NCI-H1417 treated with DMSO at 0.1 percent for 48 hours (cell line): ENCODE measurements around the gene B4GALT2.

Source experiments
- DNase-seq: peaks from one replicate; lab custom pipeline; 2025; lab: John Stamatoyannopoulos, UW

The B4GALT2 gene

GRCh38 chr1:43984855-43985254 is 5.8 kb downstream of the B4GALT2 start:
- DNase-seq, result no peak

GRCh38 chr1:43985984-43986595 is 7.1 kb downstream of the B4GALT2 start:
- no peak for DNase-seq

- no peak for DNase-seq
Measured at GRCh38 chr1:43986712-43987111, 7.7 kb downstream of the B4GALT2 start.

- no peak for DNase-seq
Measured at GRCh38 chr1:43987159-43987902, 8.3 kb downstream of the B4GALT2 start.

GRCh38 chr1:43990271-43991199 is 11.5 kb downstream of the B4GALT2 start:
- DNase-seq, result no peak

GRCh38 chr1:43991200-43991475 is 12.1 kb downstream of the B4GALT2 start:
- no peak for DNase-seq

- no peak for DNase-seq
Measured at GRCh38 chr1:43991476-43992231, 12.6 kb downstream of the B4GALT2 start, which contains the start of gene CCDC24. Gene CCDC24, plus strand, starts transcription at chr1:43991599. Its CDS starts 280 bp downstream, at chr1:43991879.

- DNase-seq, result no peak
Measured at GRCh38 chr1:43992232-43992995, 13.4 kb downstream of the B4GALT2 start.

GRCh38 chr1:43993206-43993914 is 14.3 kb downstream of the B4GALT2 start:
- no peak for DNase-seq

- no peak for DNase-seq
Measured at GRCh38 chr1:43994071-43994470, 15.1 kb downstream of the B4GALT2 start.

GRCh38 chr1:43994794-43995790 is 16.1 kb downstream of the B4GALT2 start:
- DNase-seq, result no peak

- no peak for DNase-seq
Measured at GRCh38 chr1:43995984-43996732, 17.1 kb downstream of the B4GALT2 start.

- no peak for DNase-seq
Measured at GRCh38 chr1:43996733-43997115, 17.7 kb downstream of the B4GALT2 start.

GRCh38 chr1:43997295-43997999 is 18.4 kb downstream of the B4GALT2 start:
- DNase-seq, result no peak

GRCh38 chr1:43998000-43998378 is 19.0 kb downstream of the B4GALT2 start:
- no peak for DNase-seq

GRCh38 chr1:43999455-43999854 is 20.4 kb downstream of the B4GALT2 start:
- DNase-seq, result no peak

- DNase-seq, result no peak
Measured at GRCh38 chr1:44000122-44000665, 21.2 kb downstream of the B4GALT2 start.

GRCh38 chr1:44002165-44002564 is 23.2 kb downstream of the B4GALT2 start:
- DNase-seq, result no peak
